ENCODE measurements around the gene STN1. TPM values are rescaled to one million over a fixed set of nuclear protein-coding genes. Genes with fewer than 3 reads are reported as not detected.

The STN1 gene
- total RNA-seq, 2 donors from 2014 or later: 15.5 to 42.7 TPM

- DNase-seq (ENCODE audit: low spot score): no peak
- no peak for TF ChIP-seq CTCF (IDR thresholded peaks at IDR 0.05)
- no peak for TF ChIP-seq POLR2A (IDR thresholded peaks at IDR 0.05)
- peak; percentile 18 for TF ChIP-seq POLR2AphosphoS5 (IDR thresholded peaks at IDR 0.05)
- no peaks in the 10 kb centered on the region for H3K36me3 ChIP-seq
- WGBS: 49% methylated on average over 20 of the region's 20 CpGs
- no peaks in the 10 kb centered on the region for H3K27me3 ChIP-seq (replicated peaks; ENCODE audit: insufficient read depth)
- no peaks in the 10 kb centered on the region for H3K9me3 ChIP-seq
- no peak overlapping the region for H3K27ac ChIP-seq
- H3K4me1 ChIP-seq (replicated peaks): no peaks in the 10 kb centered on the region
- no peak overlapping the region for H3K4me3 ChIP-seq
- intact Hi-C loops (cut with DNase I): no loop called here
Observed at GRCh38 chr10:103835096-103836050, 82.6 kb downstream of the STN1 start.

GRCh38 chr10:103834436-103835095, 83.4 kb downstream of the STN1 start:
- intact Hi-C loops (cut with DNase I): no loop called here
- no peak overlapping the region for H3K4me3 ChIP-seq
- H3K9me3 ChIP-seq: no peaks in the 10 kb centered on the region
- no peak for TF ChIP-seq POLR2AphosphoS5 (IDR thresholded peaks at IDR 0.05)
- no peak for TF ChIP-seq CTCF (IDR thresholded peaks at IDR 0.05)
- TF ChIP-seq POLR2A (IDR thresholded peaks at IDR 0.05): no peak
- 70% methylated on average over 5 of the region's 5 CpGs for WGBS
- no peaks in the 10 kb centered on the region for H3K4me1 ChIP-seq (replicated peaks)
- H3K27me3 ChIP-seq (replicated peaks; ENCODE audit: insufficient read depth): no peaks in the 10 kb centered on the region
- H3K36me3 ChIP-seq: no peaks in the 10 kb centered on the region
- H3K27ac ChIP-seq: no peak overlapping the region
- DNase-seq (ENCODE audit: low spot score): no peak

- TF ChIP-seq POLR2AphosphoS5 (IDR thresholded peaks at IDR 0.05) (no peak), CTCF (IDR thresholded peaks at IDR 0.05) (no peak), POLR2A (IDR thresholded peaks at IDR 0.05) (no peak)
- intact Hi-C loops (cut with DNase I): no loop called here
- DNase-seq (ENCODE audit: low spot score): no peak
- H3K36me3 ChIP-seq: no peaks in the 10 kb centered on the region
- 70% methylated on average over 5 of the region's 5 CpGs for WGBS
- H3K9me3 ChIP-seq: no peaks in the 10 kb centered on the region
- H3K27me3 ChIP-seq (replicated peaks; ENCODE audit: insufficient read depth): no peaks in the 10 kb centered on the region
- H3K4me3 ChIP-seq: no peak overlapping the region
- peak overlapping the region in 1 of 2 donors; percentile 6 for H3K27ac ChIP-seq
- H3K4me1 ChIP-seq (replicated peaks): no peaks in the 10 kb centered on the region
Observed at GRCh38 chr10:103833731-103834365, 84.1 kb downstream of the STN1 start.

GRCh38 chr10:103832806-103833205, 85.2 kb downstream of the STN1 start:
- no peaks in the 10 kb centered on the region for H3K4me1 ChIP-seq (replicated peaks)
- TF ChIP-seq POLR2A (IDR thresholded peaks at IDR 0.05): no peak
- no peak for TF ChIP-seq POLR2AphosphoS5 (IDR thresholded peaks at IDR 0.05)
- no peak for TF ChIP-seq CTCF (IDR thresholded peaks at IDR 0.05)
- DNase-seq (ENCODE audit: low spot score): no peak
- intact Hi-C loops (cut with DNase I): no loop called here
- no peak overlapping the region for H3K4me3 ChIP-seq
- no peak overlapping the region for H3K27ac ChIP-seq
- H3K9me3 ChIP-seq: no peaks in the 10 kb centered on the region
- no peaks in the 10 kb centered on the region for H3K36me3 ChIP-seq
- H3K27me3 ChIP-seq (replicated peaks; ENCODE audit: insufficient read depth): no peaks in the 10 kb centered on the region
- 95% methylated on average over 2 of the region's 2 CpGs for WGBS

Other genes with a start within 250 kb of the STN1 start
- 10 to 100 TPM; 14.2 to 26.4 TPM for gene SH3PXD2A, start 62.6 kb downstream of the STN1 start, total RNA-seq
- gene SLK, start 49.0 kb upstream of the STN1 start, total RNA-seq: 10 to 100 TPM; 30.7 to 55.8 TPM
- 10 to 100 TPM; 19.1 to 47.6 TPM for gene COL17A1, start 167.7 kb upstream of the STN1 start, total RNA-seq
- 10 to 100 TPM in 1 of 2 donors, 1 to 10 TPM in 1; 8.1 to 16.3 TPM for gene SFR1, start 204.0 kb upstream of the STN1 start, total RNA-seq